HG02981 (cell line): ENCODE measurements around the gene LMBR1.
"Not testable (repeated sequence)": the region's sequence is repeated elsewhere in the genome, so short reads cannot be mapped to it uniquely, and the experiment has no call there.

ENCODE experiments used
- ATAC-seq: cut with Tn5 transposase; IDR thresholded peaks from one replicate; pipeline ENCODE4 v1.9.1; 2021; ENCODE audit warnings: mild to moderate bottlenecking, moderate library complexity; ENCODE audit not compliant: unreplicated experiment

LMBR1 gene

DNA sequence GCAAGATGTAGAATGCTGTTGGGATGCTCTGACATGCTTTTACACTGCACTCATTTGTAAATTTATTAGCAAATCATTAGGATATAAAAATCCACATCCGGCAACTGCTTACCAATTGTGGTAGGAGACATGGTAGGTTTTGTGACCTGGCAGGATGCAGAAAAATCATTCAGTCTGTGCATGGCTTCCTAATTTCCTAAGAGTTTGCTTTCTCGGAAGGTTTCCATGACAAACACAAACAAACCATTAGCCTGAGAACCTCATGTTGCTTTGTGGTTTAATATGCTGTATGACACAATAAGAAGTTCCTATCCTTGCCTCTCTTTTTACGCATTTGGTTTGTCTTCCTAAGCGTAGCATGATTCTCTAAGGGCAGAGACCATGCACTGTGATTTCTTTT is 14.7 kb upstream of the LMBR1 start:
- ATAC-seq = no peak

GRCh38 chr7:156906200-156906649 is 13.2 kb upstream of the LMBR1 start:
- no peak for ATAC-seq

DNA sequence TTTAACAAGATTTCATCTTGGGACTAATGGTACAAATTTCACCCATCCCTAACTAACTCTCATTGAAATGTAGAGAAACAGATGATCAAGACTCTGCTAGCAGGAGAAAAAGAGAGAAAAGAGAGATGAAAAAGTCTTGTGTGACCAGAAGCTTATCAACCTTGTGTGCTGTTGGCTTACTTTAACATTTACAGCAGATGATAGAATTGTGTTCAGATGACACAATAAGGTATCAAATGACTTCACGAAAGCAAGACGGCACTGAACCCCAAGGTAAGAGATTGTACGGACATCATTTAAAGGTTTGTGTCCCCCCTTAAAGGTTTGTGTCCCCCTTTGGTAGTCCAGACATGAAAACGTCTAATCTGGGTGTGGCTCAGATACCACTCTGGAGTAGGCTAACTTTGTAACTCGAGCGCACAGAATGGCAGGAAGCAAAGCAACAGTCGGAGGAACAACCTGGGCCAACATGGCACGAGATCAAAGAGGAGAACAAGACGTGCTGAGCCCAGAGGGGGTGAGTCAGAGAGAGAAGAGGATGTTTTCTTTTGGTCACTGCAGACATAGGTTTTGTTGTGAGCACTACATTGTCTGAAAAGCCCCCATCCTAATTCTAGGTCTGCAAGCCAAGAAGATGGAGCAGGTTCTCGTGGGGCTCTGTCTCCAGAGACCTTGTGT is 10.4 kb upstream of the LMBR1 start:
- ATAC-seq = no peak

DNA sequence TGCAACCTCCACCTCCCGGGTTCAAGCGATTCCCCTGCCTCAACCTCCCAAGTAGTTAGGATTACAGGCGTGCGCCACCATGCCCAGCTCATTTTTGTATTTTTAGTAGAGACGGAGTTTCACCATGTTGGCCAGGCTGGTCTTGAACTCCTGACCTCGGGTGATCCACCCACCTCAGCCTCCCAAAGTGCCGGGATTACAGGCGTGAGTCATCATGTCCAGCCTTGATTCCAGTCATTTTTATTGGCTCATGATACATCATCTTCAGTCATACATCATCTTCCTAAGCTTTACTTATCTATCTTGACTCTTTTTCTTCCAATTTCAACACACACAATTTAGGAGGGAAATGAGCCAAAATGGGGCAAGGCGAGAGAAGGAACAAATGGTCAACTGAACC is 7.1 kb upstream of the LMBR1 start:
- ATAC-seq = not testable (repeated sequence)

DNA sequence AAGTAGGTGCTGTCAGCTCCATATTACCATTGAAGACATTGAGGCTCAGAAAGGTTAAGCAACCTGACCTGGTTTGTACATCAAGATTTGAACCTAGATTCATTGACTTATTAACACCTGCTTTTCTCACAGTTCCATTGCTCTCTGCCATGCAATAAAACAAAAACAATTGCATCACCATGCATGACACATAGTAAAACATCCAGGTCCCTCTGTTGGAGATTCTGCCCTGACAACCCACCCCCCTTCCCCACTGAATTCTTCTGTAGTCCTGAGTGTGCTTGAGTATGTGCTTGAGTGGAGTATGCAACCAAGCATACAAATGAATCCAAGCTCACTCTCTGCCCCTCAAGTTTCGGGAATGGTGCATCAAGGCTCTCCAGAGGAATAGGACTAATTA is 6.0 kb upstream of the LMBR1 start:
- no peak for ATAC-seq

GRCh38 chr7:156897673-156898072 is 4.7 kb upstream of the LMBR1 start:
- ATAC-seq = no peak

DNA sequence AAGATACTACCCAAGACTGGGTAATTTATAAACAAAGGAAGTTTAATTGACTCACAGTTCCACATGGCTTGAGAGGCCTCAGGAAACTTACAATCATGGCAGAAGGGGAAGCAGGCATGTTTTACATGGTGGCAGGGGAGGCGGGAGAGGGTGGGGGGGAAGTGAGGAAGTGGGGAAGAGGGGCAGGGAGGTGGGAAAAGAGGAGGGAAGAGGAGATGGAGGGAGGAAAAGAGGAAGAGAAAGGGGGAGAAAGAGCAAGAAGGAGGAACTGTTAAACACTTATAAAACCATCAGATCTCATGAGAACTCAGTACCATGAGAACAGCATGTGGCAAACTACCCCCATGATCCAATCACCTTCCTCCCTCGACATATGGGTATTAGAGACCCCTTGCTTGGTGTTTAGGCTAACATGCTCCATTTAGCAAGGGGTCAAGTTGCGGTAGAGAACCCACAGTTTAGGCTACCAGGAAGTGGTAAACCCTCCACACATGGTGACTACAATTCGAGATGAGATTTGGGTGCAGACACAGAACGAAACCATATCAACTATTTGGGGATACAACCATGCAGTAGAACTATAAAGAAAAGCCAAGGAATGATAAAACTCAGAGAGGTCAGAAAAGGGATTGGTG is 3.5 kb upstream of the LMBR1 start:
- no peak for ATAC-seq

GRCh38 chr7:156895024-156895780 is 2.2 kb upstream of the LMBR1 start:
- ATAC-seq = no peak

- peak; percentile 23 for ATAC-seq
These were observed 742 bp downstream of the LMBR1 start for GRCh38 chr7:156892081-156892800.

DNA sequence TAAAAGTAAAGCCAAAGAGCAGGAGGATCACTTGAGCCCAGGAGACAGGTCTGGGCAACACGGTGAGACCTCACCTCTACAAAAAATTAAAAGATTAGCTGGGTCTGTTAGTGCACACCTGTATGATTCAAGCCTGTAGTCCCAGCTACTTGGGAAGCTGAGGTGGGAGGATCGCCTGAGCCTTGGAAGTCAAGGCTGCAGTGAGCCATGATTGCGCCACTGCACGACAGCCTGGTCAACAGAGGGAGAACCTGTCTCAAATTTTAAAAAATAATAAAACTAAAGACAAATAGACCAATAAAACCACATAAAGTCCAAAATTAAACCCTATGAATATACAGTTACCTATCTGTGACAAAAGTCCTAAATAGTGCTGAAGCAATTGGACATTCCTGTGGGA is 3.2 kb downstream of the LMBR1 start:
- no peak for ATAC-seq

- no peak for ATAC-seq
These were observed 3.9 kb downstream of the LMBR1 start for GRCh38 chr7:156889089-156889488.

DNA sequence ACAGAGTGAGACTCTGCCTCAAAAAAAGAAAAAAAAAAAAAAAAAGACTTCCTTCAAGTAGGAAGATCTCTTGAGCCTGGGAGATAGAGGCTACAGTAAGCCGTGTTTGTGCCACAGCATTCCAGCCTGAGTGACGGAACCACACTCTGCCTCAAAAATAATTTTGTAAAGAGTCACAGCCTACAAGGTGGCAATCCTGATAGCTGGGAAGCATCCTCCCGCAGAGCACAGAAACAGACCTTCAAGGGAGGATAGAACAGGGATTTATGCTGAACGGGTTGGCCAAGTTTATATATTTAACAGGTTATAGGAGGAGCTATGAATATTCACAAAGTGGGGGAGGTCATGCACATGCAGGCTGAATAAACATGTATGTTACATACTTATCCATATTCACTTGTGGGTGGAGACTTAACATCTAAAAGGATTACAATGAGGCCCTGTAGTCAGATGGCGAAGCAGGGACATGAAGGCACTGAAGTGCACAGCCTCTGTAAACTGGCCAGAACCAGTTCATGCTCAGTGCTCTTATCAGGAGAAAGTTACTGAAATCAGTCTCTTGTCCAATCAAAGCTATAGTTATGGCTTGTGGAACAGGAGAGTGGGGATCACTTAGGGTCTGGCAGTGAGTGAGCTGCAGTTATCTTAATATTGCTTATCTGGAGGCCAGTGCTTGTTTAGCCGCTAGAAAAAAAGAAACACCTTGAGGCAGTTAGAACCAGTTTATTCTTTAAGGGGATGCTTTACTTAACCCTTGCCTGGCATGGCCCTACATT is 6.8 kb downstream of the LMBR1 start:
- no peak for ATAC-seq

- ATAC-seq = no peak
These were observed 11.3 kb downstream of the LMBR1 start for GRCh38 chr7:156881679-156882078.

- ATAC-seq = no peak
These were observed 17.2 kb downstream of the LMBR1 start for GRCh38 chr7:156875766-156876165.

- not testable (repeated sequence) for ATAC-seq
These were observed 24.6 kb downstream of the LMBR1 start for GRCh38 chr7:156868363-156868762.

- ATAC-seq = no peak
These were observed 27.5 kb downstream of the LMBR1 start for GRCh38 chr7:156865493-156865892.

GRCh38 chr7:156862022-156862421 is 31.0 kb downstream of the LMBR1 start:
- not testable (repeated sequence) for ATAC-seq

- ATAC-seq = no peak
These were observed 31.8 kb downstream of the LMBR1 start for GRCh38 chr7:156861212-156861611.

- ATAC-seq = not testable (repeated sequence)
These were observed 32.9 kb downstream of the LMBR1 start for GRCh38 chr7:156860099-156860498.

GRCh38 chr7:156858523-156858922 is 34.5 kb downstream of the LMBR1 start:
- ATAC-seq = no peak

DNA sequence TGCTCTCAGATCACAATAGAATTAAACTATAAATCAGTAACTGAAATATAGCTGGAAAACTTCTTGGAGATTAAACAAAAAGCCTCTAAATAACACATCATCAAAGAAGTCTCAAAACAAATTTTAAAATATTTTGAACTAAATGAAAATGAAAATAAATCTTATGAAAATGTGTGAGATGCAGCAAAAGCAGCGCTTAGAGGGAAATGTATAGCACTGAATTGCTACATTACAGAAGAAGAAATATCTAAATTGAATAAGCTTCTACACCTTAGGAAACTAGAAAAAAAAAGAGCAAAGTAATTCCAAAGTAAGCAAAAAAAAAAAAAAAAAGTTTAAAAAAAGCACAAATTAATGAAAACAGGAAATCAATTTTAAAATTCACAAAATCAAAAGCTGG is 35.2 kb downstream of the LMBR1 start:
- no peak for ATAC-seq
